ENCODE results near the gene VWC2L.

The VWC2L gene

GRCh38 chr2:214515111-214515510 lies 104.3 kb downstream of the VWC2L start:
- H3K27ac ChIP-seq (ENCODE audit: low read depth, low read length), result no peak overlapping the region
- H3K27me3 ChIP-seq (ENCODE audit: control insufficient read depth, low read length), result no peaks in the 10 kb centered on the region
- H3K4me1 ChIP-seq (ENCODE audit: control insufficient read depth, low read length), result no peaks in the 10 kb centered on the region
- H3K9me3 ChIP-seq (ENCODE audit: control insufficient read depth, insufficient read depth, low read length), result no peaks in the 10 kb centered on the region
- no peaks in the 10 kb centered on the region for H3K36me3 ChIP-seq (ENCODE audit: control insufficient read depth, low read length)
- H4K20me1 ChIP-seq (ENCODE audit: control insufficient read depth, insufficient read depth, low read depth, low read length), result no peaks in the 10 kb centered on the region
- TF ChIP-seq EZH2phosphoT487 (IDR thresholded peaks at IDR 0.05; ENCODE audit: borderline replicate concordance, low read length), result no peak
- no peak for TF ChIP-seq CTCF (IDR thresholded peaks at IDR 0.05; ENCODE audit: low read depth, low read length, poor library complexity, severe bottlenecking)
- H3F3A ChIP-seq (ENCODE audit: control insufficient read depth, insufficient read depth), result no peaks in the 10 kb centered on the region
- no peaks in the 10 kb centered on the region for H3K79me2 ChIP-seq (ENCODE audit: control insufficient read depth, low read length)
- no peaks in the 10 kb centered on the region for H3K9me2 ChIP-seq (replicated peaks; ENCODE audit: control insufficient read depth, low read length)
- H3K4me2 ChIP-seq (ENCODE audit: low read length), result no peak overlapping the region
- H3K4me3 ChIP-seq (ENCODE audit: low read length), result no peak overlapping the region

GRCh38 chr2:214519258-214519818 lies 108.5 kb downstream of the VWC2L start:
- no peaks in the 10 kb centered on the region for H3K36me3 ChIP-seq (ENCODE audit: control insufficient read depth, low read length)
- no peak overlapping the region for H3K4me2 ChIP-seq (ENCODE audit: low read length)
- no peaks in the 10 kb centered on the region for H3K79me2 ChIP-seq (ENCODE audit: control insufficient read depth, low read length)
- H3K27ac ChIP-seq (ENCODE audit: low read depth, low read length), result no peak overlapping the region
- no peaks in the 10 kb centered on the region for H3K27me3 ChIP-seq (ENCODE audit: control insufficient read depth, low read length)
- H3K9me2 ChIP-seq (replicated peaks; ENCODE audit: control insufficient read depth, low read length), result no peaks in the 10 kb centered on the region
- no peaks in the 10 kb centered on the region for H3K4me1 ChIP-seq (ENCODE audit: control insufficient read depth, low read length)
- TF ChIP-seq EZH2phosphoT487 (IDR thresholded peaks at IDR 0.05; ENCODE audit: borderline replicate concordance, low read length) (no peak), CTCF (IDR thresholded peaks at IDR 0.05; ENCODE audit: low read depth, low read length, poor library complexity, severe bottlenecking) (no peak)
- H4K20me1 ChIP-seq (ENCODE audit: control insufficient read depth, insufficient read depth, low read depth, low read length), result no peaks in the 10 kb centered on the region
- H3F3A ChIP-seq (ENCODE audit: control insufficient read depth, insufficient read depth), result no peaks in the 10 kb centered on the region
- no peak overlapping the region for H3K4me3 ChIP-seq (ENCODE audit: low read length)
- 0 out of 2 replicates have a peak, but pooled peaks cover 2% of the 10 kb centered on the region for H3K9me3 ChIP-seq (ENCODE audit: control insufficient read depth, insufficient read depth, low read length)

- Histone ChIP-seq H3K4me3 (ENCODE audit: low read length) (no peak overlapping the region), H3K4me1 (ENCODE audit: control insufficient read depth, low read length) (no peaks in the 10 kb centered on the region), H3K27ac (ENCODE audit: low read depth, low read length) (no peak overlapping the region), H3K9me2 (replicated peaks; ENCODE audit: control insufficient read depth, low read length) (no peaks in the 10 kb centered on the region), H3K36me3 (ENCODE audit: control insufficient read depth, low read length) (no peaks in the 10 kb centered on the region), H3K9me3 (ENCODE audit: control insufficient read depth, insufficient read depth, low read length) (no peaks in the 10 kb centered on the region), H3F3A (ENCODE audit: control insufficient read depth, insufficient read depth) (no peaks in the 10 kb centered on the region), H3K79me2 (ENCODE audit: control insufficient read depth, low read length) (no peaks in the 10 kb centered on the region), H3K27me3 (ENCODE audit: control insufficient read depth, low read length) (no peaks in the 10 kb centered on the region), H3K4me2 (ENCODE audit: low read length) (no peak overlapping the region), H4K20me1 (ENCODE audit: control insufficient read depth, insufficient read depth, low read depth, low read length) (no peaks in the 10 kb centered on the region)
- TF ChIP-seq CTCF (IDR thresholded peaks at IDR 0.05; ENCODE audit: low read depth, low read length, poor library complexity, severe bottlenecking), result no peak
Measured at GRCh38 chr2:214529021-214529420, 118.2 kb downstream of the VWC2L start.
